ENCODE measurements around the gene KIF16B.
"Not testable (repeated sequence)": the region's sequence is repeated elsewhere in the genome, so short reads cannot be mapped to it uniquely, and the experiment has no call there.

GRCh38 chr20:16519673-16520072 is 53.6 kb downstream of the KIF16B start:
- not testable (repeated sequence) for TF ChIP-seq CTCF (IDR thresholded peaks at IDR 0.05; ENCODE audit: low read depth, low read length, missing input control); TAF1 (conservative IDR thresholded peaks at IDR 0.05); HNF4G (IDR thresholded peaks at IDR 0.05); GABPA (IDR thresholded peaks at IDR 0.05 in 1 of 2, conservative IDR thresholded peaks at IDR 0.05 in 1 of 2); FOXA2 (IDR thresholded peaks at IDR 0.05); SP1 (IDR thresholded peaks at IDR 0.05); REST (IDR thresholded peaks at IDR 0.05); YY1 (IDR thresholded peaks at IDR 0.05); ZBTB33 (IDR thresholded peaks at IDR 0.05); EGR1 (IDR thresholded peaks at IDR 0.05; ENCODE audit: low read depth in 2 of 2); RXRA (IDR thresholded peaks at IDR 0.05); ATF3 (IDR thresholded peaks at IDR 0.05)

Data from liver (tissue), 3 donors.